Endothelial cell of umbilical vein (primary cell): ENCODE data around the gene MFAP4. TPM values are rescaled to one million over a fixed set of nuclear protein-coding genes. Genes with fewer than 3 reads are reported as not detected.

Experiments used
- BruUV-seq: library from RNA; stranded (reverse); fragments of 400-500 nt; replicated peaks from 2 replicates; lab custom pipeline; 2021; lab: Mats Ljungman, UMichigan
- CTCF ChIA-PET: fragments of 300-600, 350-600 bp; sonication (Branson Sonifier 250); formaldehyde crosslinking; loops from one replicate; lab custom pipeline; 2021; ENCODE audit warnings: antibody characterized with exemption, inconsistent platforms; lab: Charles Lee
- POLR2A ChIA-PET: fragments of 300-600, 350-600 bp; sonication (Branson Sonifier 250); formaldehyde crosslinking; loops from one replicate; lab custom pipeline; 2021; ENCODE audit warnings: antibody characterized with exemption, inconsistent platforms; lab: Charles Lee
- DNase-seq: peaks from one replicate; pipeline ENCODE4 v3.0.0-alpha.2; 2011; ENCODE audit warnings: low read depth, low spot score
- FAIRE-seq: peaks from 2 replicates; lab custom pipeline; 2011; peaks lifted over from hg19 to GRCh38; lab: Jason Lieb, UNC
- H2AFZ ChIP-seq: 2 replicates; pipeline ENCODE4 v1.6.0; 2012; ENCODE audit warnings: low read depth, low read length, control low read depth, inconsistent platforms
- H3K27ac ChIP-seq: 2 replicates; pipeline ENCODE4 v1.5.1; 2011; ENCODE audit warnings: low read depth, mild to moderate bottlenecking, control low read depth, low read length, moderate library complexity; ENCODE audit not compliant: insufficient read depth
- H3K27me3 ChIP-seq, 2 experiments: 2 replicates each; pipeline versions ENCODE4 v1.6.0 to v1.6.1; 2011; ENCODE audit warnings: low read length in 2 of 2, mixed read lengths in 1 of 2; ENCODE audit not compliant: control insufficient read depth in 2 of 2, insufficient read depth in 2 of 2
- H3K36me3 ChIP-seq, 2 experiments: 2 replicates in 1 of 2; 3 replicates in 1 of 2; pipeline ENCODE4 v1.5.1; 2011; ENCODE audit warnings: low read length in 2 of 2, mild to moderate bottlenecking in 1 of 2, moderate library complexity in 1 of 2; ENCODE audit not compliant: control insufficient read depth in 2 of 2, insufficient read depth in 2 of 2; ENCODE audit errors: extremely low read depth in 1 of 2
- H3K4me1 ChIP-seq: 3 replicates; pipeline ENCODE4 v1.5.1; 2011; ENCODE audit warnings: mild to moderate bottlenecking, low read length; ENCODE audit not compliant: control insufficient read depth, insufficient read depth; ENCODE audit errors: extremely low read depth
- H3K4me2 ChIP-seq: 2 replicates; pipeline ENCODE4 v1.6.1; 2011; ENCODE audit warnings: low read length, control low read depth, mixed read lengths; ENCODE audit not compliant: insufficient read depth
- H3K4me3 ChIP-seq, 3 experiments: fragments of 200-600 bp in 1 of 3; sonication (generic), shearing (Covaris generic) in 1 of 3; replicated peaks in 1 of 3; 2 replicates each; pipeline ENCODE4 v1.5.1; 2011 to 2016; ENCODE audit warnings: control low read depth in 3 of 3, low read length in 3 of 3, mild to moderate bottlenecking in 2 of 3, inconsistent platforms in 1 of 3, low read depth in 1 of 3, moderate library complexity in 1 of 3; ENCODE audit not compliant: insufficient read depth in 1 of 3
- H3K79me2 ChIP-seq: 2 replicates; pipeline ENCODE4 v1.6.0; 2012; ENCODE audit warnings: low read length, inconsistent platforms; ENCODE audit not compliant: control insufficient read depth, insufficient read depth
- H3K9ac ChIP-seq: replicated peaks from 2 replicates; pipeline ENCODE3; 2011; ENCODE audit warnings: low read length, control low read depth; ENCODE audit not compliant: insufficient read depth; ENCODE audit errors: extremely low read depth
- H3K9me1 ChIP-seq: replicated peaks from 3 replicates; pipeline ENCODE4 v1.6.0; 2011; ENCODE audit warnings: mild to moderate bottlenecking, low read length; ENCODE audit not compliant: control insufficient read depth, insufficient read depth; ENCODE audit errors: extremely low read depth
- H3K9me3 ChIP-seq: replicated peaks from 2 replicates; pipeline ENCODE4 v1.5.1; 2012; ENCODE audit warnings: low read length, inconsistent platforms; ENCODE audit not compliant: control insufficient read depth, insufficient read depth
- H4K20me1 ChIP-seq: replicated peaks from 2 replicates; pipeline ENCODE3; 2011; ENCODE audit warnings: mild to moderate bottlenecking, low read length; ENCODE audit not compliant: control insufficient read depth, insufficient read depth; ENCODE audit errors: extremely low read depth
- EZH2 ChIP-seq: IDR thresholded peaks from 2 replicates; pipeline ENCODE4 v1.6.1; 2012; ENCODE audit warnings: borderline replicate concordance, low read depth, mild to moderate bottlenecking, moderate library complexity, low read length, inconsistent platforms; ENCODE audit not compliant: severe bottlenecking
- FOS ChIP-seq: IDR thresholded peaks from 2 replicates; pipeline ENCODE4 v1.6.1; 2011; ENCODE audit warnings: mild to moderate bottlenecking, low read length, moderate library complexity, borderline replicate concordance; ENCODE audit not compliant: insufficient read depth
- GATA2 ChIP-seq: IDR thresholded peaks from 2 replicates; pipeline ENCODE4 v1.7.0; 2011; ENCODE audit warnings: low read depth, mild to moderate bottlenecking, moderate library complexity, mixed read lengths, low read length; ENCODE audit not compliant: insufficient read length, insufficient read depth
- JUN ChIP-seq: IDR thresholded peaks from 2 replicates; pipeline ENCODE4 v1.6.1; 2011; ENCODE audit warnings: borderline replicate concordance, low read depth; ENCODE audit not compliant: insufficient read length, insufficient read depth
- MYC ChIP-seq: IDR thresholded peaks from one replicate; pipeline ENCODE4 v1.6.1; 2011; ENCODE audit warnings: mild to moderate bottlenecking, low read depth, low read length
- POLR2A ChIP-seq: IDR thresholded peaks from 2 replicates; pipeline ENCODE4 v1.6.1; 2012; ENCODE audit warnings: low read depth, mild to moderate bottlenecking, control low read depth, low read length
- POLR2AphosphoS5 ChIP-seq: IDR thresholded peaks from 2 replicates; pipeline ENCODE4 v1.6.1; 2012; ENCODE audit warnings: low read depth, mild to moderate bottlenecking, control low read depth, low read length, moderate library complexity; ENCODE audit not compliant: insufficient read depth
- dilution Hi-C: fragments of 300-500 bp; cut with MboI; formaldehyde crosslinking; loops from one replicate; pipeline ENCODE4 v1.15.0; 2019; ENCODE audit warnings: low sequenced_read_pairs; ENCODE audit not compliant: extremely low pct_ligation_motif_present
- intact Hi-C: fragments of 100-400 bp; cut with micrococcal nuclease; formaldehyde crosslinking; loops from one replicate; pipeline ENCODE4 v1.10.0; 2022
- polyA plus RNA-seq, 4 experiments: library from polyadenylated mRNA; depleted of rRNA in 3 of 4; stranded (reverse) in 3 of 4; unstranded in 1 of 4; fragments of >200 nt; gene quantifications; 2 replicates each; pipeline versions ENCODE4 v1.2.1 to v1.2.3, GENCODE V29; 2011 to 2012; ENCODE audit warnings: missing spikeins in 1 of 4
- total RNA-seq: library from RNA; stranded (reverse); gene quantifications from 2 replicates; pipeline ENCODE4 v1.2.3, GENCODE V29; 2021
- TF ChIP-seq, protein P1 (sequence below), 2 donors: IDR thresholded peaks; 1 replicate in 1 of 2; 2 replicates in 1 of 2; pipeline ENCODE4 v1.5.1; 2011; ENCODE audit warnings: low read length in 2 of 2, mild to moderate bottlenecking in 2 of 2, moderate library complexity in 2 of 2, control low read depth in 1 of 2, inconsistent platforms in 1 of 2, low read depth in 1 of 2; ENCODE audit not compliant: insufficient read depth in 1 of 2; ENCODE audit errors: extremely low read depth in 1 of 2
- TF ChIP-seq, protein P2 (sequence below): IDR thresholded peaks from 2 replicates; pipeline ENCODE4 v1.6.1; 2011; ENCODE audit not compliant: insufficient read depth, insufficient read length

MFAP4 gene
- total and polyA plus RNA-seq, 2 donors (not counting 3 experiments of a cell fraction or from before 2014, with no cell fraction given) = not detected

DNA sequence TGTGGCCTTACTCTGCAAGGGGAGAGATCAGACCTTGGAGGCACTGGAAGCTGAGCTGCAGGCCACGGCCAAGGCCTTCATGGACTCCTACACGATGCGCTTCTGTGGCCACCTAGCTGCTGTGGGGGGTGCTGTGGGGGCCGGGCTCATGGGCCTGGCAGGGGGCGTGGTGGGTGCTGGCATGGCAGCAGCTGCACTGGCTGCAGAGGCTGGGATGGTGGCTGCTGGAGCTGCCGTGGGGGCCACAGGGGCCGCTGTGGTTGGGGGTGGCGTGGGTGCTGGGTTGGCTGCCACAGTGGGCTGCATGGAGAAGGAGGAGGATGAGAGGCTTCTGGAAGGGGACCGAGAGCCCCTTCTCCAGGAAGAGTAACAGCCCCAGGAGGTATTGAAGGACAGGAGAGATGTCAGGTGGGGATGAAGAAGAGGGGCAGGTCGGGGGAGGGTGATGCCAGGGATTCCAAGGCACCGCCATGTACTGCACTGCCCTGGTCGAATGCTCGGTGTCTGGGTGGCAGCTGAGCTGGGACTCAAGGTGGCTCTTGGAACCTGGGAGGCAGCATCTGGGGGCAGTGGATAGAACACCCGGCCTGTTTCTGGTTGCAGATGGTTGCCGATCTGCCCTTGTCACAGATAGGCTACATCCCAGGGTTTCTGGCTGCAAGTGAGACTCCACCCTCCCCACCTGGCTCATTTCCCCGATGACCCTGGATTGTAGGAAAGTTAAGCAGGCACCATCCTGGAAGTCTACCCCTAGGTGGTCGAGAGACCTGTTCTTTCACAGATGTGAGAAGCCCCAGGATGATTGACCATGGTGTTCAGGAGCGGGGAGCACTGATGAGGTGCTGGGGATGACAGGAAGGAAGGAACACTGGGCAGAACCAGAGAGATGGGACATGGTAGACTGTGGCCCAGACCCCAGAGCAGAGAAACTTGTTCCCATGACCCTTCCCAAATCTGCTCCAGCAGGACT, 29.1 kb upstream of the MFAP4 start:
- Histone ChIP-seq H3K79me2 (no peaks in the 10 kb centered on the region), H3K9me3 (no peaks in the 10 kb centered on the region), H3K4me3 (no peak overlapping the region), H3K9ac (no peak overlapping the region), H3K36me3 (no peaks in the 10 kb centered on the region), H3K27ac (no peak overlapping the region), H3K27me3 (peaks cover 0 to under 1% of the 10 kb centered on the region in 2 experiments), H4K20me1 (no peaks in the 10 kb centered on the region), H3K4me2 (no peak overlapping the region), H3K9me1 (no peaks in the 10 kb centered on the region), H3K4me1 (no peaks in the 10 kb centered on the region), H2AFZ (no peak overlapping the region)
- dilution Hi-C loops (no loop called here), intact Hi-C loops (no loop called here)
- DNase-seq (no peak), FAIRE-seq (no peak)
- no peak for TF ChIP-seq JUN
- TF ChIP-seq POLR2AphosphoS5 = no peak
- TF ChIP-seq, protein P1, sequence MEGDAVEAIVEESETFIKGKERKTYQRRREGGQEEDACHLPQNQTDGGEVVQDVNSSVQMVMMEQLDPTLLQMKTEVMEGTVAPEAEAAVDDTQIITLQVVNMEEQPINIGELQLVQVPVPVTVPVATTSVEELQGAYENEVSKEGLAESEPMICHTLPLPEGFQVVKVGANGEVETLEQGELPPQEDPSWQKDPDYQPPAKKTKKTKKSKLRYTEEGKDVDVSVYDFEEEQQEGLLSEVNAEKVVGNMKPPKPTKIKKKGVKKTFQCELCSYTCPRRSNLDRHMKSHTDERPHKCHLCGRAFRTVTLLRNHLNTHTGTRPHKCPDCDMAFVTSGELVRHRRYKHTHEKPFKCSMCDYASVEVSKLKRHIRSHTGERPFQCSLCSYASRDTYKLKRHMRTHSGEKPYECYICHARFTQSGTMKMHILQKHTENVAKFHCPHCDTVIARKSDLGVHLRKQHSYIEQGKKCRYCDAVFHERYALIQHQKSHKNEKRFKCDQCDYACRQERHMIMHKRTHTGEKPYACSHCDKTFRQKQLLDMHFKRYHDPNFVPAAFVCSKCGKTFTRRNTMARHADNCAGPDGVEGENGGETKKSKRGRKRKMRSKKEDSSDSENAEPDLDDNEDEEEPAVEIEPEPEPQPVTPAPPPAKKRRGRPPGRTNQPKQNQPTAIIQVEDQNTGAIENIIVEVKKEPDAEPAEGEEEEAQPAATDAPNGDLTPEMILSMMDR (IDR thresholded peaks at IDR 0.05; ENCODE audit: extremely low read depth in 1 of 2, insufficient read depth in 1 of 2, low read depth in 1 of 2, low read length in 2 of 2) = no peak
- TF ChIP-seq, protein P2, sequence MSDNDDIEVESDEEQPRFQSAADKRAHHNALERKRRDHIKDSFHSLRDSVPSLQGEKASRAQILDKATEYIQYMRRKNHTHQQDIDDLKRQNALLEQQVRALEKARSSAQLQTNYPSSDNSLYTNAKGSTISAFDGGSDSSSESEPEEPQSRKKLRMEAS = no peak
- TF ChIP-seq POLR2A = no peak
- no peak for TF ChIP-seq FOS
- TF ChIP-seq GATA2 = no peak
- TF ChIP-seq MYC = no peak
- no peak for TF ChIP-seq EZH2
- POLR2A ChIA-PET = no interaction called here
- CTCF ChIA-PET = no interaction called here
- no TSS peak for BruUV-seq
